Stimulated activated CD4-positive, alpha-beta T cell treated with anti-CD3 and anti-CD28 coated beads, Interleukin-15, amount 100 ng/mL, for 1 hour (primary cell): ENCODE results near the gene ZBTB49.

Experiments used
- DNase-seq, 2 donors: peaks; one replicate each; pipeline ENCODE4 v3.0.0-alpha.2; 2020; ENCODE audit warnings: low read depth in 1 of 2, low spot score in 1 of 2

ZBTB49 gene

GRCh38 chr4:4355302-4355701 lies 65.3 kb downstream of the ZBTB49 start:
- DNase-seq, result no peak

GRCh38 chr4:4356106-4357041 lies 66.3 kb downstream of the ZBTB49 start:
- no peak for DNase-seq

GRCh38 chr4:4358093-4358854 lies 68.2 kb downstream of the ZBTB49 start:
- no peak for DNase-seq

- DNase-seq, result no peak
Measured at GRCh38 chr4:4361883-4362282, 71.8 kb downstream of the ZBTB49 start.

- no peak for DNase-seq
Measured at GRCh38 chr4:4362991-4363697, 73.1 kb downstream of the ZBTB49 start.

GRCh38 chr4:4364061-4364460 lies 74.0 kb downstream of the ZBTB49 start:
- DNase-seq, result no peak

- DNase-seq, result no peak
Measured at GRCh38 chr4:4364486-4365208, 74.6 kb downstream of the ZBTB49 start.

GRCh38 chr4:4368809-4369580 lies 78.9 kb downstream of the ZBTB49 start:
- DNase-seq, result no peak
